ENCODE data around the gene UPK2. TPM values are rescaled to one million over a fixed set of nuclear protein-coding genes. Genes with fewer than 3 reads are reported as not detected.
A peak's percentile ranks its signal among the peaks of the same experiment; 100 is the strongest.

The UPK2 gene
- total and polyA plus RNA-seq, 2 of the 13 experiments (the other 11 are each of a cell fraction or from before 2014, with no cell fraction given) = not detected

GRCh38 chr11:118912742-118913410 is 43.2 kb upstream of the UPK2 start (continued):
- no peak for TF ChIP-seq ZBTB46 (CRISPR knock-in tag; IDR thresholded peaks at IDR 0.05; ENCODE audit: borderline replicate concordance)
- TF ChIP-seq ZNF224 (CRISPR knock-in tag; IDR thresholded peaks at IDR 0.05) = no peak
- TF ChIP-seq, protein P1, sequence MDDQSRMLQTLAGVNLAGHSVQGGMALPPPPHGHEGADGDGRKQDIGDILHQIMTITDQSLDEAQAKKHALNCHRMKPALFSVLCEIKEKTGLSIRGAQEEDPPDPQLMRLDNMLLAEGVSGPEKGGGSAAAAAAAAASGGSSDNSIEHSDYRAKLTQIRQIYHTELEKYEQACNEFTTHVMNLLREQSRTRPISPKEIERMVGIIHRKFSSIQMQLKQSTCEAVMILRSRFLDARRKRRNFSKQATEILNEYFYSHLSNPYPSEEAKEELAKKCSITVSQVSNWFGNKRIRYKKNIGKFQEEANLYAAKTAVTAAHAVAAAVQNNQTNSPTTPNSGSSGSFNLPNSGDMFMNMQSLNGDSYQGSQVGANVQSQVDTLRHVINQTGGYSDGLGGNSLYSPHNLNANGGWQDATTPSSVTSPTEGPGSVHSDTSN (CRISPR knock-in tag; IDR thresholded peaks at IDR 0.05; ENCODE audit: borderline replicate concordance) = no peak
- no peak for TF ChIP-seq FLYWCH1 (CRISPR knock-in tag; IDR thresholded peaks at IDR 0.05)
- TF ChIP-seq SATB2 (CRISPR knock-in tag; IDR thresholded peaks at IDR 0.05) = no peak
- no peak for TF ChIP-seq MAZ (IDR thresholded peaks at IDR 0.05; ENCODE audit: borderline replicate concordance, low read depth, low read length)
- no peak for TF ChIP-seq MAZ (CRISPR knock-in tag; IDR thresholded peaks at IDR 0.05; ENCODE audit: low read depth)
- no peak for TF ChIP-seq MNT (IDR thresholded peaks at IDR 0.05)
- TF ChIP-seq ZNF552 (CRISPR knock-in tag; IDR thresholded peaks at IDR 0.05; ENCODE audit: borderline replicate concordance) = no peak
- TF ChIP-seq ZHX2 (IDR thresholded peaks at IDR 0.05; ENCODE audit: low read depth) = no peak
- TF ChIP-seq ZHX2 (CRISPR knock-in tag; IDR thresholded peaks at IDR 0.05; ENCODE audit: borderline replicate concordance) = no peak
- no peak for TF ChIP-seq ZNF143 (CRISPR knock-in tag; IDR thresholded peaks at IDR 0.05)
- TF ChIP-seq DPF2 (CRISPR knock-in tag; IDR thresholded peaks at IDR 0.05; ENCODE audit: borderline replicate concordance, low read depth) = no peak
- peak; percentile 18 for TF ChIP-seq TEAD3 (CRISPR knock-in tag; optimal IDR thresholded peaks at IDR 0.05; ENCODE audit: borderline replicate concordance)
- no peak for TF ChIP-seq HNRNPUL1 (IDR thresholded peaks at IDR 0.05; ENCODE audit: low read depth, low read length)
- TF ChIP-seq ZNF580 (CRISPR knock-in tag; IDR thresholded peaks at IDR 0.05; ENCODE audit: borderline replicate concordance, low read depth) = no peak
- TF ChIP-seq NFRKB (IDR thresholded peaks at IDR 0.05) = no peak
- TF ChIP-seq SIN3A (IDR thresholded peaks at IDR 0.05; ENCODE audit: borderline replicate concordance, low read depth, low read length) = no peak
- TF ChIP-seq GPN1 (CRISPR knock-in tag; IDR thresholded peaks at IDR 0.05; ENCODE audit: borderline replicate concordance) = no peak
- no peak for TF ChIP-seq ZNF563 (CRISPR knock-in tag; IDR thresholded peaks at IDR 0.05)

Measured in HepG2 (cell line).